NK-92 (cell line): ENCODE results near the gene BFAR.
"Not testable (repeated sequence)": the region's sequence is repeated elsewhere in the genome, so short reads cannot be mapped to it uniquely, and the experiment has no call there.

Source experiments
- DNase-seq: peaks from one replicate; lab custom pipeline; 2025; ENCODE audit not compliant: unreplicated experiment; lab: John Stamatoyannopoulos, UW

BFAR gene, protein sequence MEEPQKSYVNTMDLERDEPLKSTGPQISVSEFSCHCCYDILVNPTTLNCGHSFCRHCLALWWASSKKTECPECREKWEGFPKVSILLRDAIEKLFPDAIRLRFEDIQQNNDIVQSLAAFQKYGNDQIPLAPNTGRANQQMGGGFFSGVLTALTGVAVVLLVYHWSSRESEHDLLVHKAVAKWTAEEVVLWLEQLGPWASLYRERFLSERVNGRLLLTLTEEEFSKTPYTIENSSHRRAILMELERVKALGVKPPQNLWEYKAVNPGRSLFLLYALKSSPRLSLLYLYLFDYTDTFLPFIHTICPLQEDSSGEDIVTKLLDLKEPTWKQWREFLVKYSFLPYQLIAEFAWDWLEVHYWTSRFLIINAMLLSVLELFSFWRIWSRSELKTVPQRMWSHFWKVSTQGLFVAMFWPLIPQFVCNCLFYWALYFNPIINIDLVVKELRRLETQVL

DNA sequence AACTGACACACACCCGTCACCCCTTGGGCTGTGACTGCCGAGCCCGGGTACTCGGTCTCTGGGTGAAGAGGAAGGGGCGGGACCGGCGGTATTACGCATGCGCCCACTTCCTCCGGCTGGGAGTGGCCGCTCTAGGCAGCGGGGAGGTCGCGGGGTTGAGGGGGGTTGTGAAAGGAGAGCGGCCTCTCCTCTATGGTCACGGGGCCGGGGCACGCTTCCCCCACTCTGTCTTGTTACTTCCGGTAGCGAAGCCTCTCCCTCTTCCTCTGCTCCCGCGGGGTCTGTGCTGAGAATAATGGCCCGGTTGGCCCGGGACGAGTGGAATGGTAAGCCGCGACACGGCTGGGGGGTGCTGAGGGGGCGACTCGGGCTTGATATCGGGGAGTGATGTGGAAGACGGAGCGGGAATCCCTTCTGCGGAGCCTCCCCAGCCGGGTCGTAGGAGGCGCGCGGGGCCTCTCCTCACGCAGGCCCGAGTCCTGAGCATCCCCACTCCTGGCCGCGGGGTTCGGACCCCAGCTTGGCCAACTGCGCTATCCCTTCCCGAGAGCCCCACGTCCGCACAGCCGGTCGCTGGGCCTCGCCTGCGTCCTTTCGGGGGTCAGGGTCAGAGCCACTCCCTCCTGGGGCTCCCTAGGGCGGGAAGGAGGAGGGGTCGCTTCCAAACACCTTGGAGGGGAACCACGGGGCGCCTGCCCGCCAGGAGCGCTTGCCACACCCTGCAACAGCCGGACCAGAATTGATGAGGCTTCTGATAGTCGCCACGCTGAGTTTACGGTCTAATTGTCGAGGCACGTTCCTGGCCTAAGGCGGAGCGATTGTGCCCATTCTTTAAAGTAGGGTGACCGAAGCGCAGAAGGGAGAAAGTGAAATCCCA, at the start of gene BFAR:
Gene BFAR (plus strand): TSS at position 259 of the 877 bp plus-strand sequence. CDS start 11,396 bp downstream, outside the sequence.
- DNase-seq: peak; percentile 95

DNA sequence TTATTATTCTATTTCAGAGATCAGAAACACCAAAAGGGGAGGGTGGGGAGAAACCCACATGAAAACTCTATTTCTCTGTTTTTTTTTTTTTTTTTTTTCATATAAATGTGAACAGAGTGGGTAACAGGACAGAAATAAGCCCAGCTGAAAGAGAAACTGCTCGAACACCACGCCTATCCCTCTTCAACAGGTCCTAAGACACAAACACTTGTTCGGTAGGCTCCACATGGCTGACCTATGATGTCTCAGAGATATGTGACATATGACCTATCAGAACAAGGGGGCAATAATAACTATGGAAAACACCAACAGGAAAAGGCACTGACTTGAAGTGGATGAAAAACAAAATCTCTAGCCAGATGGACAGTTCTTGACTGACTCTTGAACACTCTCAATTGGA, 47.5 kb upstream of the BFAR start:
- no peak for DNase-seq

- DNase-seq: no peak
Measured at GRCh38 chr16:14586637-14587305, 46.0 kb upstream of the BFAR start.

- no peak for DNase-seq
Measured at GRCh38 chr16:14600164-14600563, 32.6 kb upstream of the BFAR start.

- DNase-seq: no peak
Measured at GRCh38 chr16:14602443-14602963, 30.2 kb upstream of the BFAR start.

GRCh38 chr16:14606102-14606501, 26.6 kb upstream of the BFAR start:
- no peak for DNase-seq

DNA sequence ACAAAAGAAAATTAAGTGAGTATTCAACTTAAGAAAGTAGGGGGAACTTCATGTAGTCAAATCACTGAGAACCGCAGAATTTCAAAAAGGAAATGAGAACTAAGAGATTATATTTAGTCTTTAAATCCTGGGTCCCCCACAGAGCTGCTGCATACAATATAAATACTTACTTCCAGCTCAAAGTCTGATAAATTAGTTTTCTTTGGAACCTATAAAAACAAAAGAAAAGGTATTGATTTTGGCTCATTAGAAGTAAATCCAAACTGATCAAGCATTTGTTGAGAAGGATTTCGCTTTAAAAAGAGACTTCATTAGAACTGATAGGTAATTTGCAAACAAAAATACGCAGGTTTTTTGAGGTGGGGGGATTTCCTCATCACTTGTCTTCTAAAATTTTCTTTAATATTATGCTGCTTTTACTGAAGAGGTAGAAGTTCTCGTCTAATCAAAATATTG, 24.6 kb upstream of the BFAR start:
- no peak for DNase-seq

DNA sequence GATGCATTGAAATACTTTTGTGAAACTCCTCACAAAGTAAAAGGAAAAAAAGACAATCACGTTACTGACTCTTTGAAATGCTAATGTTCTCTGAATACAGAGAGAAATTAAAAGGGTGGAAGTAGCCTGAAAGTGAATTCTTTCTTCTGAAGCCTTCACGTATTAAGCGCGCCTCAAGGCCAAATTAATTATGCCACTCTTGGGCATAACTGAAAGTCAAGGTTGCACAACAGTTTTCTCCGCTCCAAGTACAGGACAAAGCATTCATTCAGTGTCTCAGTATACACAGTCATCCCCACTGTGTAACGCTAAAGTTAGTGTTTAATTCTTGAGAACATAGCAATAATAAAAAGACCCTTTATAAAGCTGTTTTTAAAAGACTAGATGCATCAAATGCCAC, 24.1 kb upstream of the BFAR start:
- no peak for DNase-seq

DNA sequence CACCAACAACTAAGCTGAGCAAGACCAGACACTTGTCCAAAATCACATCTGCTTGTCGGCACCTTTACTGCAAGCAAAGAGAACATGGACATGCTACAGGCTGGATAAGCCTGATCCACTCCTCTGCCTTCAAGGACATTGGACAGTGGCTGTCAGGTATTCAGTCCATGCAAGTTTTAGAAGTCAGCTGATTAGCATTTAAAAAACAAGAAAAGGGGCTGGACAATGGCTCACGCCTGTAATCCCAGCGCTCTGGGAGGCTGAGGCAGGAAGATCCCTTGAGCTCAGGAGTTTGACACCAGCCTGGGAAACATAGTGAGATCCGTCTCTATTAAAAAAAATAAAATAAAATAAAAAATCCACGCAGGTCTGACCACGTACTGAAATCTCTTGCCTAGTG, 23.0 kb upstream of the BFAR start:
- DNase-seq: no peak

DNA sequence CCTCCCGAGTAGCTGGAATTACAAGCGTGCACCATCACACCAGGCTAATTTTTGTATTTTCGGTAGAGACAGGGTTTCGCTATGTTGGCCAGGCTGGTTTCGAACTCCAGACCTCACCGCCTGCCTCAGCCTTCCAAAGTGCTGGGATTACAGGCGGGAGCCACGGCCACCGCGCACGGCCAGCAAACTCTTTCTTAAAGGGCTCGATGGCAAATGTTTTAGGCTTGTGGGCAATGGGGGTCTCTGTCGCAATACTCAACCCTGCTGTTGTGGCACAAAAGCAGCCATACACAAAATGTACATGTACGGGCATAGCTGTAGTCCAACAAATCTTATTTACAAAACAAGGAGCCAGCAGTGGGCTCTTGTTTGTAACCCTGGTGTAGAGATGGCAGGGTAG, 21.1 kb upstream of the BFAR start:
- DNase-seq: no peak

GRCh38 chr16:14613991-14614390, 18.8 kb upstream of the BFAR start:
- no peak for DNase-seq

- DNase-seq: no peak
Measured at GRCh38 chr16:14616280-14616679, 16.5 kb upstream of the BFAR start.

DNA sequence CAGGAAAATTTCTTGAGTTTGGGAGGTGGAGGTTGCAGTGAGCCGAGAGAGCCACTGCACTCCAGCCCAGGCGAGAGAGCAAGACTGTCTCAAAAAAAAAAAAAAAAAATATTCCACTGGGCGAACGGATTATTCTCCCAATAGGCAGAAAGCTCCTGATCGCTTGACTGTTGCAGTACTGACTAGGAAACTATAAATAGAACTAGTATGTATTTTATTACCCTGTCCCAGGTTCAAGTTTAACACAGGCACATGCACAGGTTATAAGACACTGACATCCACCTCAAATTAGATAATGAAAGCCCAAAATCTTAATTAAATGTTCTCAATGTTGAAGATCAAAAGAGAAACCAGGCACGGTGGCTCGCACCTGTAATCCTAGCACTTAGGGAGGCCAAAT, 14.2 kb upstream of the BFAR start:
- no peak for DNase-seq

GRCh38 chr16:14627078-14627477, 5.7 kb upstream of the BFAR start:
- no peak for DNase-seq

DNA sequence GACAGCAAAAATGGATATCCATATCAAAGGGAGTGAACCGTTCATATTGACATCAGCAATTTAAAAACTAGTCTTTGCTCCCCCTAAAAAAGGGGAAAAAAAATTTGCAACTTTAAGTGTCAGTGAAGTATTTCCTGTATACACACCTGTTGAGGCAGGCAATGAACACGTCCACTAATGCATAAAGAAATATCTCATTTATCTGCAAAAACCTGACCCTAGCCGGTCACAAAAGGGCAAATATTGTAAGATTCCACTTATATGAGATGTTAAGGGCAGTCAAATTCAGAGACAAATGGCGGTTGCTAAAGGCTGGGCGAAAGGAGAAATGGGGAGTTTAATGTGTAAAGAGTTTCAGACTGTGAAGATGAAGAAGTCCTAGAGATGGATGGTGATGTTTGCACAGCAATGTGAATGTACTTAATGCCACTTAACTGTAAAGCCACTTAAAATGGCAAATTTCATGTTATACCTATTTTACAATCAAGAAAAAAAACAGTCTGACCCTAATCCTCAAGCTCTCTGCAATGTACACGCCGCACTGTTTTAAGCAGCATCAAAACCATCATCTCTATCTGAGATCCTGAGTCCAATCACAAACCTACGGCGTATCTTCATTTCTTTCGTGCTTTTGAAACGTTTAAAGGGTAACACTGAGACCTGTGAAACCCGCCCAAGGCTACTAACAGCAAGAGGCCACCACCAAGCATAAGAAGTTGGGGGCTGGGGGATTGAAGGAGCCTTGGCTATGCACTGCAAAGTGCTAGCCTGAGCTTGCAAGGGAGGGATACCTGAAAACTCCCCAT, 3.7 kb upstream of the BFAR start:
- no peak for DNase-seq

GRCh38 chr16:14629612-14629918, 3.2 kb upstream of the BFAR start:
- DNase-seq: no peak

GRCh38 chr16:14629919-14630619, 2.7 kb upstream of the BFAR start, which contains the start of gene PARN:
Gene PARN (minus strand): TSS chr16:14630260. CDS start chr16:14630125, 135 bp downstream.
- peak; percentile 70 for DNase-seq

DNA sequence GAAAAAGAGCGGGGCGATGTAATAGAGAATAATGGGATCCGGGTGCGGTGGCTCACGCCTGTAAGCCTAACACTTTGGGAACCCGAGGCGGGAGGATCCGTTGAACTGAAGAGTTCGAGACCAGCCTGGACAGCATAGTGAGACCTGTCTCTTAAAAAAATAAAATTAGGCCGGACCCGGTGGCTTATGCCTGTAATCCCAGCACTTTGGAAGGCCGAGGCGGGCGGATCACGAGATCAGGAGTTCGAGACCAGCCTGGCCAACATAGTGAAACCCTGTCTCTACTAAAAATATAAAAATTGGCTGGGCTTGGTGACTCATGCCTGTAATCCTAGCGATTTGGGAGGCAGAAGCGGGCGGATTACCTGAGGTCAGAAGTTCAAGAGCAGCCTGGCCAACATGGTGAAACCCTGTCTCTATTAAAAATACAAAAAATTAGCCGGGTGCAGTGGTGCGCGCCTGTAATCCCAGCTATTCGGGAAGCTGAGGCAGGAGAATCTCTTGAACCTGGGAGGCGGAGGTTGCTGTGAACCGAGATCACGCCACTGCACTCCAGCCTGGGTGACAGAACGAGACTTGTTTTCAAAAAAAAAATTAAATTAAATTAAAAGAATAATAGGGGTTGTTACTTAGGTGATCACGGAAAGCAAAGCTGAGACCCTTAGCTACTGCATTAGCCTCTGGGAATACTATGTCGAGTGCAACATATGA, 2.0 kb upstream of the BFAR start:
- not testable (repeated sequence) for DNase-seq

DNA sequence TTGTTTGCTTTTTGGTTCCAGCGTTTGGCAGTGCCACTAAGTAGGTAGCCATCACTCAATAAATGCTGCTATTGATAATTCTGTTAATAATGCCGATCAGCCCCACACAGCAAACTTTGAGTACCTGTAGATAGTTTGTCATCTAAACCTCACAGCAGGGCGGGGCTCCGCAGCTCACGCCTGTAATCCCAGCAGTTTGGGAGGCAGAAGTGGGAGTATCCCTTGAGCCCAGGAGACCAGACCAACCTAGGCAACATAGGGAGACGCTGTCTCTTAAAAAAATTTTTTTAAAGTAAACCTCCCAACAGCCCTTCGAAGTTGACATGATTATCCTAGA, 1.6 kb downstream of the BFAR start:
- DNase-seq: no peak
